Epidermal melanocyte (primary cell): ENCODE results near the gene TNKS2.
"Not testable (repeated sequence)": the region's sequence is repeated elsewhere in the genome, so short reads cannot be mapped to it uniquely, and the experiment has no call there.

Experiments
- DNase-seq: peaks from one replicate; pipeline ENCODE4 v3.0.0; 2011; ENCODE audit warnings: low spot score; ENCODE audit not compliant: insufficient read length

TNKS2 gene

GRCh38 chr10:91797874-91798648 is at the start of gene TNKS2:
Gene TNKS2 (plus strand): TSS chr10:91798426. CDS start chr10:91798691, 265 bp downstream.
- peak; percentile 87 for DNase-seq

- not testable (repeated sequence) for DNase-seq
These were observed 48.6 kb upstream of the TNKS2 start for GRCh38 chr10:91749592-91749991.

GRCh38 chr10:91756286-91756685 is 41.9 kb upstream of the TNKS2 start:
- DNase-seq, result no peak

- DNase-seq, result peak; percentile 30
These were observed 39.7 kb upstream of the TNKS2 start for GRCh38 chr10:91758303-91759146.

- DNase-seq, result no peak
These were observed 38.6 kb upstream of the TNKS2 start for GRCh38 chr10:91759581-91759986.

GRCh38 chr10:91761721-91762120 is 36.5 kb upstream of the TNKS2 start:
- DNase-seq, result no peak

- no peak for DNase-seq
These were observed 35.3 kb upstream of the TNKS2 start for GRCh38 chr10:91762878-91763277.

GRCh38 chr10:91766676-91767075 is 31.6 kb upstream of the TNKS2 start:
- DNase-seq, result no peak

GRCh38 chr10:91768123-91768522 is 30.1 kb upstream of the TNKS2 start:
- no peak for DNase-seq

GRCh38 chr10:91771907-91772306 is 26.3 kb upstream of the TNKS2 start:
- no peak for DNase-seq

GRCh38 chr10:91772461-91772860 is 25.8 kb upstream of the TNKS2 start:
- no peak for DNase-seq

GRCh38 chr10:91772869-91773268 is 25.4 kb upstream of the TNKS2 start:
- DNase-seq, result no peak

- no peak for DNase-seq
These were observed 23.7 kb upstream of the TNKS2 start for GRCh38 chr10:91774571-91774970.

GRCh38 chr10:91775731-91776130 is 22.5 kb upstream of the TNKS2 start:
- DNase-seq, result no peak

GRCh38 chr10:91776266-91776665 is 22.0 kb upstream of the TNKS2 start:
- no peak for DNase-seq

- no peak for DNase-seq
These were observed 19.7 kb upstream of the TNKS2 start for GRCh38 chr10:91778485-91778884.

GRCh38 chr10:91779011-91779605 is 19.1 kb upstream of the TNKS2 start:
- DNase-seq, result no peak

GRCh38 chr10:91782539-91782938 is 15.7 kb upstream of the TNKS2 start:
- DNase-seq, result no peak

GRCh38 chr10:91785830-91786229 is 12.4 kb upstream of the TNKS2 start:
- DNase-seq, result no peak

- DNase-seq, result no peak
These were observed 11.0 kb upstream of the TNKS2 start for GRCh38 chr10:91787258-91787657.

GRCh38 chr10:91787810-91788209 is 10.4 kb upstream of the TNKS2 start:
- no peak for DNase-seq

GRCh38 chr10:91788527-91788926 is 9.7 kb upstream of the TNKS2 start:
- no peak for DNase-seq
